ENCODE results near the gene NR5A2.

NR5A2 gene

DNA sequence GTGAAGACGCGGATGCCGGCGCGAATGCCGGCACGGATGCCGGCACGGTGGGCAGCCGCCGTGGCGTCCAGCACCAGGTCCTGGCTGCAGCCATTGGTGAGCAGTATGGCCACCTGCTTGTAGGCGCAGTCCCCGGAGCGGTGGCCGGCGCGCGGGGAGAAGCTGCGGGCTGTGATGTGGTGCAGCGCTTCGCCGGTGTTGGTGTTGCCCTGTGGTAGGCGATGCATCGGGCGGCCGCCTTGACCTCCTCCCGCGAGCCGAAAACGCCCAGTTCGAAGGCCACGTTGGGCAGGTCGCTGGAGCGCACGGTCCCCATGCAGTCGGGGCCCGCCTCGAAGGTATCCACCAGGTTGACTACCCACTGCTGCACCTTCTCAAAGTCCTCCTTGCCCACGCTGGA, 120.2 kb downstream of the NR5A2 start:
- H3K27ac Mint-ChIP-seq = no peak overlapping the region
- no peaks in the 10 kb centered on the region for H3K27me3 Mint-ChIP-seq
- H3K4me1 Mint-ChIP-seq (ENCODE audit: low read depth) = peaks cover 34% of the 10 kb centered on the region
- H3K36me3 Mint-ChIP-seq (ENCODE audit: low read depth) = no peaks in the 10 kb centered on the region
- no peak overlapping the region for H3K4me3 Mint-ChIP-seq
- no peaks in the 10 kb centered on the region for H3K9me3 Mint-ChIP-seq

- peak overlapping the region; percentile 46 for H3K27ac Mint-ChIP-seq
- peaks cover 57% of the 10 kb centered on the region for H3K4me1 Mint-ChIP-seq (ENCODE audit: low read depth)
- no peaks in the 10 kb centered on the region for H3K36me3 Mint-ChIP-seq (ENCODE audit: low read depth)
- no peaks in the 10 kb centered on the region for H3K27me3 Mint-ChIP-seq
- H3K9me3 Mint-ChIP-seq = no peaks in the 10 kb centered on the region
- peak overlapping the region; percentile 9 for H3K4me3 Mint-ChIP-seq
Observed at GRCh38 chr1:200150006-200150405, 122.5 kb downstream of the NR5A2 start.

- H3K27me3 Mint-ChIP-seq = no peaks in the 10 kb centered on the region
- H3K27ac Mint-ChIP-seq = peak overlapping the region; percentile 46
- peak overlapping the region; percentile 9 for H3K4me3 Mint-ChIP-seq
- peaks cover 57% of the 10 kb centered on the region for H3K4me1 Mint-ChIP-seq (ENCODE audit: low read depth)
- H3K36me3 Mint-ChIP-seq (ENCODE audit: low read depth) = no peaks in the 10 kb centered on the region
- no peaks in the 10 kb centered on the region for H3K9me3 Mint-ChIP-seq
Observed at GRCh38 chr1:200150721-200151120, 123.2 kb downstream of the NR5A2 start.

- H3K27ac Mint-ChIP-seq = no peak overlapping the region
- H3K36me3 Mint-ChIP-seq (ENCODE audit: low read depth) = no peaks in the 10 kb centered on the region
- H3K4me1 Mint-ChIP-seq (ENCODE audit: low read depth) = peaks cover 53% of the 10 kb centered on the region
- no peak overlapping the region for H3K4me3 Mint-ChIP-seq
- no peaks in the 10 kb centered on the region for H3K27me3 Mint-ChIP-seq
- H3K9me3 Mint-ChIP-seq = no peaks in the 10 kb centered on the region
Observed at GRCh38 chr1:200152336-200152735, 124.8 kb downstream of the NR5A2 start.

GRCh38 chr1:200153277-200154055, 126.0 kb downstream of the NR5A2 start:
- Mint-ChIP-seq H3K9me3 (no peaks in the 10 kb centered on the region), H3K27ac (peak overlapping the region; percentile 90), H3K4me3 (peak overlapping the region; percentile 73), H3K36me3 (ENCODE audit: low read depth) (no peaks in the 10 kb centered on the region), H3K27me3 (no peaks in the 10 kb centered on the region), H3K4me1 (ENCODE audit: low read depth) (peaks cover 53% of the 10 kb centered on the region)

GRCh38 chr1:200154069-200154767, 126.7 kb downstream of the NR5A2 start:
- peaks cover 53% of the 10 kb centered on the region for H3K4me1 Mint-ChIP-seq (ENCODE audit: low read depth)
- no peaks in the 10 kb centered on the region for H3K9me3 Mint-ChIP-seq
- peak overlapping the region; percentile 85 for H3K27ac Mint-ChIP-seq
- H3K36me3 Mint-ChIP-seq (ENCODE audit: low read depth) = no peaks in the 10 kb centered on the region
- peak overlapping the region; percentile 62 for H3K4me3 Mint-ChIP-seq
- H3K27me3 Mint-ChIP-seq = no peaks in the 10 kb centered on the region

- Mint-ChIP-seq H3K4me3 (no peak overlapping the region), H3K27me3 (no peaks in the 10 kb centered on the region)
Observed at GRCh38 chr1:200157715-200158114, 130.2 kb downstream of the NR5A2 start.

DNA sequence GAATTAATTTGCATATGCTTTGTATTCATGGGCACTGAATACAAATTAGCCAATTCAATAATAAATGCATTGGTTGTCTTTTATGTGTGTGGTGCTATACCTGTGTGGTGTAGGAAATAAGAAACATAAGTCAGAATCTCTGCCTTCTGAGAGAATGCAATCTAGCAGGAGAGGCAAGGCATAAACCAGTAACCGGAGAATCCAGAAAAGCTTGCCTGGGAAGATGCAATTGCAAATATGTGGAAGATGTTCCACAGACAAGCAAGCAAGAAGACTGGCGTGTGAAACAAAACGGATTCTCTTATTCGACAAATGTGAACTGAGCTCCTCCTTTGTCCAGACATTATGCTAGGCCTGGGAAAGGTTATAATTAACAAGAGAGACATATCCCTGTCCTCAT, 134.3 kb downstream of the NR5A2 start:
- no peaks in the 10 kb centered on the region for H3K9me3 Mint-ChIP-seq
- H3K27me3 Mint-ChIP-seq = no peaks in the 10 kb centered on the region
- H3K27ac Mint-ChIP-seq = no peak overlapping the region
- no peak overlapping the region for H3K4me3 Mint-ChIP-seq
- H3K4me1 Mint-ChIP-seq (ENCODE audit: low read depth) = no peaks in the 10 kb centered on the region
- no peaks in the 10 kb centered on the region for H3K36me3 Mint-ChIP-seq (ENCODE audit: low read depth)

More at GRCh38 chr1:200157715-200158114, 130.2 kb downstream of the NR5A2 start:
- H3K27ac Mint-ChIP-seq = no peak overlapping the region
- H3K4me1 Mint-ChIP-seq (ENCODE audit: low read depth) = peaks cover 23% of the 10 kb centered on the region
- no peaks in the 10 kb centered on the region for H3K9me3 Mint-ChIP-seq
- no peaks in the 10 kb centered on the region for H3K36me3 Mint-ChIP-seq (ENCODE audit: low read depth)

DNA sequence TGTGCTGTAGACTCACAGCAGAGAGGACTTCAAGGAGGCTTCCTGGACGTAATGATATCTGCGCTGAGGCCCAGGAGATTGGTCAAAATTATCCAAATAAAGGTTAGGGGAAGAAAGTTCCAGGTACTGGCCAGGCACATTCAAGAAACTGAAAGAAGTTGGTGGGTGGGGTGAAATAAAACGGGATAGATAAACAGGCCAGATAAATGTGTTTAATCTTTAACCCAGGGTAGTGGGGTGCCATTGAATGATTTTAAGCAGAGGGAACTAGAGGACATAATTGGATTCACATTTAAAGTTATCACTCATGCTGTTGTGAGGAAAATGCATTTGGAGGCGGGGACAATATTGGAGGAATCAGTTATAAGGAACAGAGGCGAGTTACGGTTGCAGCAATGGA, 134.7 kb downstream of the NR5A2 start:
- H3K27ac Mint-ChIP-seq = no peak overlapping the region
- H3K4me1 Mint-ChIP-seq (ENCODE audit: low read depth) = no peaks in the 10 kb centered on the region
- no peaks in the 10 kb centered on the region for H3K36me3 Mint-ChIP-seq (ENCODE audit: low read depth)
- no peaks in the 10 kb centered on the region for H3K27me3 Mint-ChIP-seq
- H3K4me3 Mint-ChIP-seq = no peak overlapping the region
- H3K9me3 Mint-ChIP-seq = no peaks in the 10 kb centered on the region

DNA sequence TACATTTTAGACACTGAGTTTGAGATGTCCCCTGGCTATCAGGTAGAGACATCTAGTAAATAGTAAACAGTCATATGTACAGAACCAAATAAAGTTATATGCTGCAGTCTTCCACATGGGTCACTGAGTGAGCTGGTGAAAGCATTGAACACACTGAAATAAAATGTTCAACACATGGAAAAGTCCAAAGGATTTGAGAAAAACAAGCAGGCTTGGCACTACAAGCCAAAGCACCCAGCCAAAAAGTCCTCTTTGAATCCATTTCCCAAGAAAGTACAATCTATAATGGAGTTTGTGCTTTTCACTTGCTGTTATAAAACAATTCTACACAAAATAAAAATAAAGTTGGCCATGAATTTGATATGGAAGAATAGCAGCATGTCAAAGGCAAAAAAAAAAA, 135.4 kb downstream of the NR5A2 start:
- H3K36me3 Mint-ChIP-seq (ENCODE audit: low read depth) = no peaks in the 10 kb centered on the region
- H3K27me3 Mint-ChIP-seq = no peaks in the 10 kb centered on the region
- H3K4me3 Mint-ChIP-seq = no peak overlapping the region
- no peaks in the 10 kb centered on the region for H3K9me3 Mint-ChIP-seq
- H3K27ac Mint-ChIP-seq = no peak overlapping the region
- no peaks in the 10 kb centered on the region for H3K4me1 Mint-ChIP-seq (ENCODE audit: low read depth)

- Mint-ChIP-seq H3K27ac (no peak overlapping the region), H3K27me3 (no peaks in the 10 kb centered on the region), H3K4me3 (no peak overlapping the region)
Observed at GRCh38 chr1:200163911-200164310, 136.4 kb downstream of the NR5A2 start.

GRCh38 chr1:200165493-200166220, 138.1 kb downstream of the NR5A2 start:
- Mint-ChIP-seq H3K4me1 (ENCODE audit: low read depth) (no peaks in the 10 kb centered on the region), H3K4me3 (no peak overlapping the region), H3K27ac (no peak overlapping the region), H3K27me3 (no peaks in the 10 kb centered on the region), H3K36me3 (ENCODE audit: low read depth) (no peaks in the 10 kb centered on the region), H3K9me3 (no peaks in the 10 kb centered on the region)

More at GRCh38 chr1:200163911-200164310, 136.4 kb downstream of the NR5A2 start:
- no peaks in the 10 kb centered on the region for H3K36me3 Mint-ChIP-seq (ENCODE audit: low read depth)
- H3K9me3 Mint-ChIP-seq = no peaks in the 10 kb centered on the region
- no peaks in the 10 kb centered on the region for H3K4me1 Mint-ChIP-seq (ENCODE audit: low read depth)

GRCh38 chr1:200166411-200166810, 138.9 kb downstream of the NR5A2 start:
- Mint-ChIP-seq H3K4me1 (ENCODE audit: low read depth) (no peaks in the 10 kb centered on the region), H3K4me3 (no peak overlapping the region)

DNA sequence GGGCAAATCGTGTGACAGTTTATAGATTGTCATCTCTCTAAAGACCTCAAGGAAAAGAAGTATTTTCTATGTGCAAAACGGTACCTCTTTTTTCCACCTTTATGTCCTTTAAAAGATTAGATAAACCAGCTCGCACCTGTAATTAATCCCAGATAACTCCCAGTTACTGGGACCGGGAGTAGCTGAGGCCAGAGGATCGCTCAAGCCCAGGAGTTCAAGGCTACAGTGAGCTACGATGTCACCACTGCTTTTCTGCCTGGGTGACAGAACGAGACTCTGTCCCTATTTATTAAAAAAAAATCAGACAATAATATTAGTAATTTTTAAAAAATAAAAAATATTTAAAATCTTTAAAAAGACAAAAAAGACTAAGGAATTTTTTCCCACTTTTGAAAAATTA, 141.4 kb downstream of the NR5A2 start:
- H3K4me1 Mint-ChIP-seq (ENCODE audit: low read depth) = no peaks in the 10 kb centered on the region
- peaks cover 3% of the 10 kb centered on the region for H3K27me3 Mint-ChIP-seq
- H3K9me3 Mint-ChIP-seq = no peaks in the 10 kb centered on the region
- H3K27ac Mint-ChIP-seq = no peak overlapping the region
- H3K36me3 Mint-ChIP-seq (ENCODE audit: low read depth) = no peaks in the 10 kb centered on the region
- H3K4me3 Mint-ChIP-seq = no peak overlapping the region

More at GRCh38 chr1:200166411-200166810, 138.9 kb downstream of the NR5A2 start:
- H3K36me3 Mint-ChIP-seq (ENCODE audit: low read depth) = no peaks in the 10 kb centered on the region
- H3K27me3 Mint-ChIP-seq = no peaks in the 10 kb centered on the region
- H3K27ac Mint-ChIP-seq = no peak overlapping the region
- no peaks in the 10 kb centered on the region for H3K9me3 Mint-ChIP-seq

- no peak overlapping the region for H3K27ac Mint-ChIP-seq
- no peaks in the 10 kb centered on the region for H3K9me3 Mint-ChIP-seq
- H3K4me1 Mint-ChIP-seq (ENCODE audit: low read depth) = no peaks in the 10 kb centered on the region
- peaks cover 3% of the 10 kb centered on the region for H3K27me3 Mint-ChIP-seq
- no peaks in the 10 kb centered on the region for H3K36me3 Mint-ChIP-seq (ENCODE audit: low read depth)
- H3K4me3 Mint-ChIP-seq = no peak overlapping the region
Observed at GRCh38 chr1:200172311-200172710, 144.8 kb downstream of the NR5A2 start.
